Measurements from ENCODE around the gene NEDD9.

DNA sequence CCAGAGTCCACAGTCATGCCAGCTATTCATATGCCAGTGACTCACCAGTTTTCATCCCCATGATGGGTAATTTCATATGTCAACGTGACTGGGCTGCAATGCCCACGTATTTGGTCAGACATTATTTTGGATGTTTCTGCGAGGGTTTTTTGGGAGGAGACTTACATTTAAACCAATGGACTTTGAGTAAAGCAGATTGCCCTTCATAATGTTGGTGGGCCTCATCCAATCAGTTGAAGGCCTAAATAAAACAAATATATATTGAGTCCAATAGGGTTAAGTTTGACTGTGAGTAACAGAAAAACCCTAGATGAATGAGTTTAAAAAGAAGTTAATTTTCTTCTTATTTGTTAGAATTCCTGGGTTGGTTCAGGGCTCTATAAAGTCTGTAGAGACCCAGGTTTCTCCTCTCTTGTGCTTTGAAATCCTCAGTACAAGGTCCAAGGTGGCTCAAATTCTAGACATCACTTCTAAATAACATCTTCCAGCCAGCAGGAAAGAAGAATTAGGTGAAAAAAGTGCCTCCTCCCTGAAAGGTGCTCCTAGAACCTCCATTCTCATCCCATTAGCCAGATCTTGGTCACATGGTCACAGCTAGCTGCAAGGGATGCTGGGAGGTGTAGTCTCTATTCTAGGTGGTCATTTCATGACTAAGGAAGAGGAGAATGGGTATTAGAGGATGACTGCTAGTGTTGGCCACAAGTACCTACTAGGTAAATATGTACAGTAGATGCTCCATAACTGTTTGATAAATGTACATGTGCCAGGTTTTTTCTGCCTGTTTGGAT, 16.7 kb upstream of the NEDD9 start:
- TF ChIP-seq, protein P1, sequence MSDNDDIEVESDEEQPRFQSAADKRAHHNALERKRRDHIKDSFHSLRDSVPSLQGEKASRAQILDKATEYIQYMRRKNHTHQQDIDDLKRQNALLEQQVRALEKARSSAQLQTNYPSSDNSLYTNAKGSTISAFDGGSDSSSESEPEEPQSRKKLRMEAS (IDR thresholded peaks at IDR 0.05), result no peak
- no peak for TF ChIP-seq YY1 (IDR thresholded peaks at IDR 0.05)
- TF ChIP-seq, protein P2, sequence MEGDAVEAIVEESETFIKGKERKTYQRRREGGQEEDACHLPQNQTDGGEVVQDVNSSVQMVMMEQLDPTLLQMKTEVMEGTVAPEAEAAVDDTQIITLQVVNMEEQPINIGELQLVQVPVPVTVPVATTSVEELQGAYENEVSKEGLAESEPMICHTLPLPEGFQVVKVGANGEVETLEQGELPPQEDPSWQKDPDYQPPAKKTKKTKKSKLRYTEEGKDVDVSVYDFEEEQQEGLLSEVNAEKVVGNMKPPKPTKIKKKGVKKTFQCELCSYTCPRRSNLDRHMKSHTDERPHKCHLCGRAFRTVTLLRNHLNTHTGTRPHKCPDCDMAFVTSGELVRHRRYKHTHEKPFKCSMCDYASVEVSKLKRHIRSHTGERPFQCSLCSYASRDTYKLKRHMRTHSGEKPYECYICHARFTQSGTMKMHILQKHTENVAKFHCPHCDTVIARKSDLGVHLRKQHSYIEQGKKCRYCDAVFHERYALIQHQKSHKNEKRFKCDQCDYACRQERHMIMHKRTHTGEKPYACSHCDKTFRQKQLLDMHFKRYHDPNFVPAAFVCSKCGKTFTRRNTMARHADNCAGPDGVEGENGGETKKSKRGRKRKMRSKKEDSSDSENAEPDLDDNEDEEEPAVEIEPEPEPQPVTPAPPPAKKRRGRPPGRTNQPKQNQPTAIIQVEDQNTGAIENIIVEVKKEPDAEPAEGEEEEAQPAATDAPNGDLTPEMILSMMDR (IDR thresholded peaks at IDR 0.05; ENCODE audit: low read depth, low read length, missing input control), result no peak
- TF ChIP-seq, protein P3, sequence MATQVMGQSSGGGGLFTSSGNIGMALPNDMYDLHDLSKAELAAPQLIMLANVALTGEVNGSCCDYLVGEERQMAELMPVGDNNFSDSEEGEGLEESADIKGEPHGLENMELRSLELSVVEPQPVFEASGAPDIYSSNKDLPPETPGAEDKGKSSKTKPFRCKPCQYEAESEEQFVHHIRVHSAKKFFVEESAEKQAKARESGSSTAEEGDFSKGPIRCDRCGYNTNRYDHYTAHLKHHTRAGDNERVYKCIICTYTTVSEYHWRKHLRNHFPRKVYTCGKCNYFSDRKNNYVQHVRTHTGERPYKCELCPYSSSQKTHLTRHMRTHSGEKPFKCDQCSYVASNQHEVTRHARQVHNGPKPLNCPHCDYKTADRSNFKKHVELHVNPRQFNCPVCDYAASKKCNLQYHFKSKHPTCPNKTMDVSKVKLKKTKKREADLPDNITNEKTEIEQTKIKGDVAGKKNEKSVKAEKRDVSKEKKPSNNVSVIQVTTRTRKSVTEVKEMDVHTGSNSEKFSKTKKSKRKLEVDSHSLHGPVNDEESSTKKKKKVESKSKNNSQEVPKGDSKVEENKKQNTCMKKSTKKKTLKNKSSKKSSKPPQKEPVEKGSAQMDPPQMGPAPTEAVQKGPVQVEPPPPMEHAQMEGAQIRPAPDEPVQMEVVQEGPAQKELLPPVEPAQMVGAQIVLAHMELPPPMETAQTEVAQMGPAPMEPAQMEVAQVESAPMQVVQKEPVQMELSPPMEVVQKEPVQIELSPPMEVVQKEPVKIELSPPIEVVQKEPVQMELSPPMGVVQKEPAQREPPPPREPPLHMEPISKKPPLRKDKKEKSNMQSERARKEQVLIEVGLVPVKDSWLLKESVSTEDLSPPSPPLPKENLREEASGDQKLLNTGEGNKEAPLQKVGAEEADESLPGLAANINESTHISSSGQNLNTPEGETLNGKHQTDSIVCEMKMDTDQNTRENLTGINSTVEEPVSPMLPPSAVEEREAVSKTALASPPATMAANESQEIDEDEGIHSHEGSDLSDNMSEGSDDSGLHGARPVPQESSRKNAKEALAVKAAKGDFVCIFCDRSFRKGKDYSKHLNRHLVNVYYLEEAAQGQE (IDR thresholded peaks at IDR 0.05), result no peak
- TF ChIP-seq GABPA (IDR thresholded peaks at IDR 0.05 in 1 of 2, conservative IDR thresholded peaks at IDR 0.05 in 1 of 2), result no peak
- no peak for TF ChIP-seq RAD21 (IDR thresholded peaks at IDR 0.05)
- TF ChIP-seq, protein P4, sequence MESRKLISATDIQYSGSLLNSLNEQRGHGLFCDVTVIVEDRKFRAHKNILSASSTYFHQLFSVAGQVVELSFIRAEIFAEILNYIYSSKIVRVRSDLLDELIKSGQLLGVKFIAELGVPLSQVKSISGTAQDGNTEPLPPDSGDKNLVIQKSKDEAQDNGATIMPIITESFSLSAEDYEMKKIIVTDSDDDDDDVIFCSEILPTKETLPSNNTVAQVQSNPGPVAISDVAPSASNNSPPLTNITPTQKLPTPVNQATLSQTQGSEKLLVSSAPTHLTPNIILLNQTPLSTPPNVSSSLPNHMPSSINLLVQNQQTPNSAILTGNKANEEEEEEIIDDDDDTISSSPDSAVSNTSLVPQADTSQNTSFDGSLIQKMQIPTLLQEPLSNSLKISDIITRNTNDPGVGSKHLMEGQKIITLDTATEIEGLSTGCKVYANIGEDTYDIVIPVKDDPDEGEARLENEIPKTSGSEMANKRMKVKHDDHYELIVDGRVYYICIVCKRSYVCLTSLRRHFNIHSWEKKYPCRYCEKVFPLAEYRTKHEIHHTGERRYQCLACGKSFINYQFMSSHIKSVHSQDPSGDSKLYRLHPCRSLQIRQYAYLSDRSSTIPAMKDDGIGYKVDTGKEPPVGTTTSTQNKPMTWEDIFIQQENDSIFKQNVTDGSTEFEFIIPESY (IDR thresholded peaks at IDR 0.05), result no peak

Measured in liver (tissue), 3 donors.